Activated CD4-positive, alpha-beta T cell treated with anti-CD3 and anti-CD28 coated beads, Interleukin-2, amount 10 ng/mL, durations not matched to agents 24 days and 14 days (primary cell): ENCODE measurements around the gene DENND1B. TPM values are rescaled to one million over a fixed set of nuclear protein-coding genes. Genes with fewer than 3 reads are reported as not detected.

Source experiments
- DNase-seq: peaks from one replicate; pipeline ENCODE4 v3.0.0; 2022
- H3K27ac Mint-ChIP-seq: one replicate; pipeline ENCODE4 v1.8.0; 2022; ENCODE audit warnings: mild to moderate bottlenecking, mixed read lengths
- H3K27me3 Mint-ChIP-seq: one replicate; pipeline ENCODE4 v1.8.0; 2022; ENCODE audit warnings: mixed read lengths
- H3K36me3 Mint-ChIP-seq: one replicate; pipeline ENCODE4 v1.8.0; 2022; ENCODE audit warnings: low read depth, mild to moderate bottlenecking, mixed read lengths
- H3K4me1 Mint-ChIP-seq: one replicate; pipeline ENCODE4 v1.8.0; 2021; ENCODE audit warnings: mixed read lengths
- H3K4me3 Mint-ChIP-seq: one replicate; pipeline ENCODE4 v1.8.0; 2022; ENCODE audit warnings: mild to moderate bottlenecking, moderate library complexity, mixed read lengths
- H3K9me3 Mint-ChIP-seq: one replicate; pipeline ENCODE4 v1.8.0; 2021; ENCODE audit warnings: mixed read lengths
- intact Hi-C: fragments of 100-400 bp; cut with micrococcal nuclease; formaldehyde crosslinking; loops from one replicate; pipeline ENCODE4 v1.15.1; 2023
- total RNA-seq: library from RNA; stranded (reverse); gene quantifications from 2 replicates; pipeline ENCODE4 v1.2.3, GENCODE V29; 2022

DENND1B gene
- total RNA-seq, 1 donor from 2014 or later: 15.0 TPM

GRCh38 chr1:197745911-197746310 lies 29.4 kb downstream of the DENND1B start:
- no peaks in the 10 kb centered on the region for H3K27me3 Mint-ChIP-seq
- peaks cover 2% of the 10 kb centered on the region for H3K9me3 Mint-ChIP-seq
- no peak overlapping the region for H3K27ac Mint-ChIP-seq
- intact Hi-C loops: no loop called here
- no peak overlapping the region for H3K4me3 Mint-ChIP-seq
- peaks cover 11% of the 10 kb centered on the region for H3K4me1 Mint-ChIP-seq
- peaks cover 29% of the 10 kb centered on the region for H3K36me3 Mint-ChIP-seq
- DNase-seq: no peak

GRCh38 chr1:197744979-197745378 lies 30.3 kb downstream of the DENND1B start:
- Mint-ChIP-seq H3K27ac (no peak overlapping the region), H3K9me3 (peaks cover 2% of the 10 kb centered on the region), H3K27me3 (no peaks in the 10 kb centered on the region), H3K4me1 (peaks cover 6% of the 10 kb centered on the region), H3K4me3 (no peak overlapping the region), H3K36me3 (peaks cover 27% of the 10 kb centered on the region)
- intact Hi-C loops: no loop called here
- no peak for DNase-seq

GRCh38 chr1:197743578-197743977 lies 31.7 kb downstream of the DENND1B start:
- DNase-seq: no peak
- H3K36me3 Mint-ChIP-seq: peaks cover 22% of the 10 kb centered on the region
- intact Hi-C loops: no loop called here

GRCh38 chr1:197740992-197741391 lies 34.3 kb downstream of the DENND1B start:
- no peak for DNase-seq
- H3K27me3 Mint-ChIP-seq: no peaks in the 10 kb centered on the region
- intact Hi-C loops: no loop called here
- H3K27ac Mint-ChIP-seq: no peak overlapping the region
- H3K9me3 Mint-ChIP-seq: peaks cover 2% of the 10 kb centered on the region
- peaks cover 8% of the 10 kb centered on the region for H3K36me3 Mint-ChIP-seq
- peaks cover 16% of the 10 kb centered on the region for H3K4me1 Mint-ChIP-seq
- H3K4me3 Mint-ChIP-seq: no peak overlapping the region

More at GRCh38 chr1:197743578-197743977, 31.7 kb downstream of the DENND1B start:
- Mint-ChIP-seq H3K4me3 (no peak overlapping the region), H3K27me3 (no peaks in the 10 kb centered on the region), H3K9me3 (peaks cover 2% of the 10 kb centered on the region), H3K27ac (no peak overlapping the region), H3K4me1 (peaks cover 15% of the 10 kb centered on the region)

GRCh38 chr1:197738927-197739326 lies 36.4 kb downstream of the DENND1B start:
- Mint-ChIP-seq H3K36me3 (peaks cover 11% of the 10 kb centered on the region), H3K9me3 (no peaks in the 10 kb centered on the region), H3K27me3 (no peaks in the 10 kb centered on the region), H3K4me1 (peaks cover 13% of the 10 kb centered on the region), H3K27ac (no peak overlapping the region), H3K4me3 (no peak overlapping the region)
- DNase-seq: no peak
- intact Hi-C loops: no loop called here

GRCh38 chr1:197737916-197738315 lies 37.4 kb downstream of the DENND1B start:
- no peak overlapping the region for H3K27ac Mint-ChIP-seq
- peaks cover 11% of the 10 kb centered on the region for H3K4me1 Mint-ChIP-seq
- no peak for DNase-seq
- H3K27me3 Mint-ChIP-seq: no peaks in the 10 kb centered on the region
- H3K9me3 Mint-ChIP-seq: no peaks in the 10 kb centered on the region
- no peak overlapping the region for H3K4me3 Mint-ChIP-seq
- intact Hi-C loops: no loop called here
- H3K36me3 Mint-ChIP-seq: peaks cover 14% of the 10 kb centered on the region

- Mint-ChIP-seq H3K36me3 (peaks cover 20% of the 10 kb centered on the region), H3K9me3 (no peaks in the 10 kb centered on the region), H3K4me1 (peaks cover 13% of the 10 kb centered on the region), H3K27ac (no peak overlapping the region), H3K27me3 (no peaks in the 10 kb centered on the region), H3K4me3 (no peak overlapping the region)
- no peak for DNase-seq
- intact Hi-C loops: no loop called here
These were observed 38.6 kb downstream of the DENND1B start for GRCh38 chr1:197736685-197737084.

- Mint-ChIP-seq H3K27me3 (no peaks in the 10 kb centered on the region), H3K4me3 (no peak overlapping the region), H3K4me1 (peaks cover 13% of the 10 kb centered on the region), H3K27ac (no peak overlapping the region), H3K36me3 (peaks cover 24% of the 10 kb centered on the region), H3K9me3 (no peaks in the 10 kb centered on the region)
- no peak for DNase-seq
- intact Hi-C loops: no loop called here
These were observed 39.8 kb downstream of the DENND1B start for GRCh38 chr1:197735461-197735860.

GRCh38 chr1:197733324-197733723 lies 42.0 kb downstream of the DENND1B start:
- peaks cover 8% of the 10 kb centered on the region for H3K9me3 Mint-ChIP-seq
- intact Hi-C loops: no loop called here
- peaks cover 28% of the 10 kb centered on the region for H3K36me3 Mint-ChIP-seq
- peaks cover 2% of the 10 kb centered on the region for H3K4me1 Mint-ChIP-seq
- H3K27me3 Mint-ChIP-seq: no peaks in the 10 kb centered on the region
- H3K27ac Mint-ChIP-seq: no peak overlapping the region
- DNase-seq: no peak
- no peak overlapping the region for H3K4me3 Mint-ChIP-seq

GRCh38 chr1:197732187-197732586 lies 43.1 kb downstream of the DENND1B start:
- peaks cover 14% of the 10 kb centered on the region for H3K9me3 Mint-ChIP-seq
- no peak for DNase-seq
- H3K27ac Mint-ChIP-seq: no peak overlapping the region
- intact Hi-C loops: no loop called here
- no peaks in the 10 kb centered on the region for H3K27me3 Mint-ChIP-seq
- H3K4me3 Mint-ChIP-seq: no peak overlapping the region
- H3K4me1 Mint-ChIP-seq: peaks cover 2% of the 10 kb centered on the region
- H3K36me3 Mint-ChIP-seq: peaks cover 33% of the 10 kb centered on the region

- intact Hi-C loops: no loop called here
- Mint-ChIP-seq H3K4me3 (no peak overlapping the region), H3K27me3 (no peaks in the 10 kb centered on the region)
These were observed 43.8 kb downstream of the DENND1B start for GRCh38 chr1:197731449-197731848.

GRCh38 chr1:197725976-197726375 lies 49.3 kb downstream of the DENND1B start:
- intact Hi-C loops: no loop called here
- no peaks in the 10 kb centered on the region for H3K27me3 Mint-ChIP-seq
- DNase-seq: no peak
- H3K4me1 Mint-ChIP-seq: no peaks in the 10 kb centered on the region
- no peak overlapping the region for H3K4me3 Mint-ChIP-seq
- no peak overlapping the region for H3K27ac Mint-ChIP-seq
- peaks cover 24% of the 10 kb centered on the region for H3K9me3 Mint-ChIP-seq
- peaks cover 27% of the 10 kb centered on the region for H3K36me3 Mint-ChIP-seq

More at GRCh38 chr1:197731449-197731848, 43.8 kb downstream of the DENND1B start:
- H3K36me3 Mint-ChIP-seq: peaks cover 35% of the 10 kb centered on the region
- H3K4me1 Mint-ChIP-seq: peaks cover 2% of the 10 kb centered on the region
- peaks cover 15% of the 10 kb centered on the region for H3K9me3 Mint-ChIP-seq
- DNase-seq: no peak
- no peak overlapping the region for H3K27ac Mint-ChIP-seq

GRCh38 chr1:197725044-197725443 lies 50.2 kb downstream of the DENND1B start:
- no peaks in the 10 kb centered on the region for H3K27me3 Mint-ChIP-seq
- no peak overlapping the region for H3K4me3 Mint-ChIP-seq
- no peak overlapping the region for H3K27ac Mint-ChIP-seq
- peaks cover 24% of the 10 kb centered on the region for H3K9me3 Mint-ChIP-seq
- intact Hi-C loops: no loop called here
- peaks cover 26% of the 10 kb centered on the region for H3K36me3 Mint-ChIP-seq
- H3K4me1 Mint-ChIP-seq: no peaks in the 10 kb centered on the region
- DNase-seq: no peak

GRCh38 chr1:197715806-197716205 lies 59.5 kb downstream of the DENND1B start:
- Mint-ChIP-seq H3K36me3 (no peaks in the 10 kb centered on the region), H3K27ac (no peak overlapping the region), H3K27me3 (no peaks in the 10 kb centered on the region), H3K4me3 (no peak overlapping the region), H3K4me1 (no peaks in the 10 kb centered on the region), H3K9me3 (no peaks in the 10 kb centered on the region)
- DNase-seq: no peak
- intact Hi-C loops: no loop called here

GRCh38 chr1:197706601-197707000 lies 68.7 kb downstream of the DENND1B start:
- peaks cover 7% of the 10 kb centered on the region for H3K36me3 Mint-ChIP-seq
- H3K4me3 Mint-ChIP-seq: no peak overlapping the region
- intact Hi-C loops: no loop called here
- H3K9me3 Mint-ChIP-seq: no peaks in the 10 kb centered on the region
- no peaks in the 10 kb centered on the region for H3K27me3 Mint-ChIP-seq
- H3K27ac Mint-ChIP-seq: no peak overlapping the region
- no peak for DNase-seq
- peaks cover 6% of the 10 kb centered on the region for H3K4me1 Mint-ChIP-seq
